K562 (cell line): ENCODE data around the gene RGL2. TPM values are rescaled to one million over a fixed set of nuclear protein-coding genes. Genes with fewer than 3 reads are reported as not detected.

Source experiments
- C11orf30 ChIP-seq: fragments of 450-650 bp; IDR thresholded peaks from 2 replicates; pipeline ENCODE4 v1.6.1; 2016; ENCODE audit warnings: low read depth, mild to moderate bottlenecking
- FOXK2 ChIP-seq, 2 experiments: fragments of 450-650 bp; IDR thresholded peaks in 1 of 2; conservative IDR thresholded peaks in 1 of 2; 2 replicates each; pipeline ENCODE4 v1.6.1; 2016; ENCODE audit warnings: low read depth in 2 of 2, mild to moderate bottlenecking in 1 of 2
- GABPB2 ChIP-seq: fragments of 250-450 bp; sonication (Bioruptor Pico); conservative IDR thresholded peaks from 2 replicates; pipeline ENCODE4 v1.5.1; 2021; ENCODE audit warnings: mild to moderate bottlenecking
- GATAD2A ChIP-seq: fragments of 450-650 bp; IDR thresholded peaks from 2 replicates; pipeline ENCODE4 v1.6.1; 2017
- MTA2 ChIP-seq: fragments of 450-650 bp; IDR thresholded peaks from 2 replicates; pipeline ENCODE4 v1.6.1; 2016; ENCODE audit warnings: low read depth
- SIX5 ChIP-seq, 2 experiments: IDR thresholded peaks; 2 replicates each; pipeline ENCODE4 v1.6.1; 2011; ENCODE audit warnings: low read length in 2 of 2, borderline replicate concordance in 1 of 2, low read depth in 1 of 2, mild to moderate bottlenecking in 1 of 2, moderate library complexity in 1 of 2; ENCODE audit not compliant: insufficient read depth in 1 of 2
- TARDBP ChIP-seq: fragments of 450-650 bp; IDR thresholded peaks from 2 replicates; pipeline ENCODE4 v1.6.1; 2016
- TGIF2 ChIP-seq: sonication (generic); formaldehyde crosslinking; IDR thresholded peaks from 2 replicates; pipeline ENCODE4 v1.8.1; 2022; ENCODE audit warnings: mild to moderate bottlenecking, missing genetic modification reagents, moderate library complexity
- ZBTB40 ChIP-seq, 2 experiments: fragments of 450-650 bp in 1 of 2; sonication (generic) in 1 of 2; formaldehyde crosslinking in 1 of 2; IDR thresholded peaks; 2 replicates each; pipeline versions ENCODE4 v1.7.1 to v1.9.0; 2016 to 2022; ENCODE audit warnings: inconsistent platforms in 1 of 2, mild to moderate bottlenecking in 1 of 2, missing genetic modification reagents in 1 of 2
- ZNF253 ChIP-seq: fragments of 250-450 bp; sonication (Bioruptor Pico); conservative IDR thresholded peaks from 2 replicates; pipeline ENCODE4 v1.6.1; 2021; ENCODE audit warnings: mild to moderate bottlenecking
- polyA plus RNA-seq, 8 experiments: library from polyadenylated mRNA; depleted of rRNA in 4 of 8; stranded (reverse) in 5 of 8; unstranded in 3 of 8; fragments of >200 nt; fragmentation: Nextera tagmentation in 2 of 8; fragmentation: Illumina TruSeq in 1 of 8; extraction: Ambion mirVana in 2 of 8; extraction: Trizol in 1 of 8; gene quantifications; 2 replicates each; pipeline versions ENCODE4 v1.2.1 to v1.2.3, GENCODE V29; 2011 to 2014; ENCODE audit warnings: inconsistent platforms in 1 of 8, missing spikeins in 1 of 8
- total RNA-seq, 7 experiments: library from RNA; depleted of rRNA in 6 of 7; stranded (reverse); fragments of >200 nt in 6 of 7; fragmentation: Illumina TruSeq in 2 of 7; extraction: Trizol in 2 of 7; gene quantifications; 2 replicates each; pipeline versions ENCODE4 v1.2.1 to v1.2.3, GENCODE V29; 2011 to 2021; ENCODE audit warnings: low replicate concordance in 1 of 7
- TF ChIP-seq, protein P1 (sequence below): sonication (generic); formaldehyde crosslinking; IDR thresholded peaks from 2 replicates; pipeline ENCODE4 v1.8.1; 2023; ENCODE audit warnings: mild to moderate bottlenecking, missing genetic modification reagents
- TF ChIP-seq, protein P2 (sequence below): sonication (generic); formaldehyde crosslinking; IDR thresholded peaks from 2 replicates; pipeline ENCODE4 v1.8.1; 2023; ENCODE audit warnings: mild to moderate bottlenecking, missing genetic modification reagents
- TF ChIP-seq, protein P3 (sequence below): sonication (generic); formaldehyde crosslinking; IDR thresholded peaks from 2 replicates; pipeline ENCODE4 v1.8.0; 2022; ENCODE audit warnings: missing genetic modification reagents, mild to moderate bottlenecking, moderate library complexity, borderline replicate concordance

The RGL2 gene
- total and polyA plus RNA-seq, 9 of the 15 experiments (the other 6 are each of a cell fraction or from before 2014, with no cell fraction given): 1.8 to 57.1 (median 19.5) TPM

DNA sequence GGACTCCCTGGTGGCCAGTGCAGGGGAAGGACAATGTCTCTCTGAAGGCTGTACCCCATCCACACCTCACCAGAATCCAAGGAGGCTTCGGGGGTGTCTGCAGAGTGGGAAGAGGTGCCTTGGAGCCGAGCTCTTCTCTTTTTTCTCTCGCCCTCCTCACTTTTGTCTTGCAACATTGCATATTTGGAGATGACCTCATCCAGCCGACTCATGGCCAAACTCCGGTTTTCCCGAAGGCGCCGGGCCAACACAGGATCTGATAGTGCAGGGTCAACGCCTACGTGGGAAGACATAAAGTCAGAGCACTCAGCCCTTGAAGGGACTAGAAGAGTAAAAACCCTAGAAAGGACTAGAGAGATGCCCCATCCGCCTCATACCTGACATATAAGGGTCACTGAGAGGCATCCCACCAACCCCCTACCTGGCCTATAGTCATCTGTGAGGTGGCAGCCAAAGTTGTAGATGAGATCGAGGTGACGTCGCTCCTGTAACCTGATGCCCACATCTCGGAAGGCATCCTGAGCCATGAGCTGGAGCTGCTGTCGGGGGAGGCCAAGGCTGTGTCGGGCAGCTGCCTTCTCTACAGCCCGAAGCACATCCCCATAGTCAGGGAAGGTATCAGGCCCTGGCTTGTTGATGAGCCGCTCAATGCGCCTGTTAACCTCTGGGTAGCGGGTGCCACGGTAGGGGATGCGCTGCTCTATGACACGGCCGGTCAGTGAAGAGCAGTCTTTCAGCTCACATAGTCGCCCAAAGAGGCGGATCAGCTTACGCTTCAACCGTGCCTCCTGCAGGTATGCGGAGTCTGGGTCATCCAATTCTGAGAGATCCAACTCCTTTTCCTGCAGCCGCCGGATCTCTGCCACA lies 21.8 kb upstream of the RGL2 start (continued):
- TF ChIP-seq ZBTB40 (IDR thresholded peaks at IDR 0.05) (no peak), ZBTB40 (CRISPR knock-in tag; IDR thresholded peaks at IDR 0.05) (no peak), TARDBP (no peak), FOXK2 (conservative IDR thresholded peaks at IDR 0.05 in 1 of 2, IDR thresholded peaks at IDR 0.05 in 1 of 2; ENCODE audit: low read depth in 2 of 2) (no peak), MTA2 (no peak), ZNF253 (CRISPR knock-in tag) (no peak), GABPB2 (no peak), C11orf30 (peak; percentile 62), GATAD2A (no peak), SIX5 (IDR thresholded peaks at IDR 0.05; ENCODE audit: borderline replicate concordance in 1 of 2, insufficient read depth in 1 of 2, low read depth in 1 of 2, low read length in 2 of 2) (no peak), TGIF2 (CRISPR knock-in tag) (no peak)
- TF ChIP-seq, protein P1, sequence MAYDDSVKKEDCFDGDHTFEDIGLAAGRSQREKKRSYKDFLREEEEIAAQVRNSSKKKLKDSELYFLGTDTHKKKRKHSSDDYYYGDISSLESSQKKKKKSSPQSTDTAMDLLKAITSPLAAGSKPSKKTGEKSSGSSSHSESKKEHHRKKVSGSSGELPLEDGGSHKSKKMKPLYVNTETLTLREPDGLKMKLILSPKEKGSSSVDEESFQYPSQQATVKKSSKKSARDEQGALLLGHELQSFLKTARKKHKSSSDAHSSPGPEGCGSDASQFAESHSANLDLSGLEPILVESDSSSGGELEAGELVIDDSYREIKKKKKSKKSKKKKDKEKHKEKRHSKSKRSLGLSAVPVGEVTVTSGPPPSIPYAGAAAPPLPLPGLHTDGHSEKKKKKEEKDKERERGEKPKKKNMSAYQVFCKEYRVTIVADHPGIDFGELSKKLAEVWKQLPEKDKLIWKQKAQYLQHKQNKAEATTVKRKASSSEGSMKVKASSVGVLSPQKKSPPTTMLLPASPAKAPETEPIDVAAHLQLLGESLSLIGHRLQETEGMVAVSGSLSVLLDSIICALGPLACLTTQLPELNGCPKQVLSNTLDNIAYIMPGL: no peak
- TF ChIP-seq, protein P2, sequence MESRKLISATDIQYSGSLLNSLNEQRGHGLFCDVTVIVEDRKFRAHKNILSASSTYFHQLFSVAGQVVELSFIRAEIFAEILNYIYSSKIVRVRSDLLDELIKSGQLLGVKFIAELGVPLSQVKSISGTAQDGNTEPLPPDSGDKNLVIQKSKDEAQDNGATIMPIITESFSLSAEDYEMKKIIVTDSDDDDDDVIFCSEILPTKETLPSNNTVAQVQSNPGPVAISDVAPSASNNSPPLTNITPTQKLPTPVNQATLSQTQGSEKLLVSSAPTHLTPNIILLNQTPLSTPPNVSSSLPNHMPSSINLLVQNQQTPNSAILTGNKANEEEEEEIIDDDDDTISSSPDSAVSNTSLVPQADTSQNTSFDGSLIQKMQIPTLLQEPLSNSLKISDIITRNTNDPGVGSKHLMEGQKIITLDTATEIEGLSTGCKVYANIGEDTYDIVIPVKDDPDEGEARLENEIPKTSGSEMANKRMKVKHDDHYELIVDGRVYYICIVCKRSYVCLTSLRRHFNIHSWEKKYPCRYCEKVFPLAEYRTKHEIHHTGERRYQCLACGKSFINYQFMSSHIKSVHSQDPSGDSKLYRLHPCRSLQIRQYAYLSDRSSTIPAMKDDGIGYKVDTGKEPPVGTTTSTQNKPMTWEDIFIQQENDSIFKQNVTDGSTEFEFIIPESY: peak; percentile 100
- TF ChIP-seq, protein P3, sequence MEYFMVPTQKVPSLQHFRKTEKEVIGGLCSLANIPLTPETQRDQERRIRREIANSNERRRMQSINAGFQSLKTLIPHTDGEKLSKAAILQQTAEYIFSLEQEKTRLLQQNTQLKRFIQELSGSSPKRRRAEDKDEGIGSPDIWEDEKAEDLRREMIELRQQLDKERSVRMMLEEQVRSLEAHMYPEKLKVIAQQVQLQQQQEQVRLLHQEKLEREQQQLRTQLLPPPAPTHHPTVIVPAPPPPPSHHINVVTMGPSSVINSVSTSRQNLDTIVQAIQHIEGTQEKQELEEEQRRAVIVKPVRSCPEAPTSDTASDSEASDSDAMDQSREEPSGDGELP (CRISPR knock-in tag): peak; percentile 45; the same call in 1 of the 2 replicates
